GM12872 (cell line): ENCODE measurements around the gene CHID1.

Experiments used
- CTCF ChIP-seq: IDR thresholded peaks from 3 replicates; pipeline ENCODE4 v1.5.1; 2011; ENCODE audit warnings: low read depth, mild to moderate bottlenecking, low read length, moderate library complexity; ENCODE audit not compliant: insufficient read depth

CHID1 gene

GRCh38 chr11:897253-898142 lies 13.1 kb downstream of the CHID1 start:
- no peak for TF ChIP-seq CTCF

- no peak for TF ChIP-seq CTCF
These were observed 15.1 kb downstream of the CHID1 start for GRCh38 chr11:895331-896110.

GRCh38 chr11:894575-895201 lies 15.9 kb downstream of the CHID1 start:
- TF ChIP-seq CTCF: 0 out of 3 replicates have a peak, but pooled peaks have one; percentile 15

- no peak for TF ChIP-seq CTCF
These were observed 17.5 kb downstream of the CHID1 start for GRCh38 chr11:893008-893654.

- TF ChIP-seq CTCF: no peak
These were observed 19.6 kb downstream of the CHID1 start for GRCh38 chr11:890794-891540.

GRCh38 chr11:889687-890475 lies 20.7 kb downstream of the CHID1 start:
- no peak for TF ChIP-seq CTCF
